Osteocyte (in vitro differentiated cells): ENCODE data around the gene TNNI3. TPM values are rescaled to one million over a fixed set of nuclear protein-coding genes. Genes with fewer than 3 reads are reported as not detected.
A peak's percentile ranks its signal among the peaks of the same experiment; 100 is the strongest.

Experiments used
- DNase-seq: peaks from one replicate; pipeline ENCODE4 v3.0.0; 2021; ENCODE audit warnings: mixed read lengths; ENCODE audit not compliant: unreplicated experiment; ENCODE audit errors: extremely low spot score
- H3K27ac Mint-ChIP-seq: one replicate; pipeline ENCODE4 v1.8.0; 2021; ENCODE audit warnings: mild to moderate bottlenecking, mixed read lengths; ENCODE audit not compliant: unreplicated experiment
- H3K27me3 Mint-ChIP-seq: one replicate; pipeline ENCODE4 v1.8.0; 2021; ENCODE audit warnings: mixed read lengths; ENCODE audit not compliant: unreplicated experiment
- H3K36me3 Mint-ChIP-seq: one replicate; pipeline ENCODE4 v1.8.0; 2021; ENCODE audit warnings: mixed read lengths; ENCODE audit not compliant: unreplicated experiment
- H3K4me1 Mint-ChIP-seq: one replicate; pipeline ENCODE4 v1.8.0; 2021; ENCODE audit warnings: mixed read lengths; ENCODE audit not compliant: unreplicated experiment
- H3K4me3 Mint-ChIP-seq: one replicate; pipeline ENCODE4 v1.8.0; 2021; ENCODE audit warnings: mild to moderate bottlenecking, moderate library complexity, mixed read lengths; ENCODE audit not compliant: unreplicated experiment
- H3K9me3 Mint-ChIP-seq: one replicate; pipeline ENCODE4 v1.8.0; 2021; ENCODE audit warnings: mixed read lengths; ENCODE audit not compliant: unreplicated experiment
- CTCF ChIP-seq: fragments of 200-600 bp; sonication (generic); IDR thresholded peaks from 2 replicates; pipeline ENCODE4 v1.5.0; 2021; ENCODE audit warnings: antibody characterized with exemption, mild to moderate bottlenecking, moderate library complexity
- total RNA-seq: library from RNA; stranded (reverse); gene quantifications from 2 replicates; pipeline ENCODE4 v1.2.1, GENCODE V29; 2021

Gene TNNI3
- total RNA-seq, 1 donor from 2014 or later = not detected

GRCh38 chr19:55188625-55189024, 31.1 kb upstream of the TNNI3 start:
- no peak for DNase-seq
- peaks cover 6% of the 10 kb centered on the region for H3K4me1 Mint-ChIP-seq
- no peaks in the 10 kb centered on the region for H3K36me3 Mint-ChIP-seq
- peaks cover 11% of the 10 kb centered on the region for H3K27me3 Mint-ChIP-seq
- no peaks in the 10 kb centered on the region for H3K9me3 Mint-ChIP-seq
- H3K4me3 Mint-ChIP-seq = no peak overlapping the region
- H3K27ac Mint-ChIP-seq = no peak overlapping the region
- TF ChIP-seq CTCF = no peak

- Mint-ChIP-seq H3K36me3 (no peaks in the 10 kb centered on the region), H3K4me3 (no peak overlapping the region), H3K27ac (no peak overlapping the region), H3K4me1 (peaks cover 6% of the 10 kb centered on the region), H3K9me3 (no peaks in the 10 kb centered on the region), H3K27me3 (peaks cover 17% of the 10 kb centered on the region)
- TF ChIP-seq CTCF = no peak
- DNase-seq = no peak
Measured at GRCh38 chr19:55186080-55186479, 28.5 kb upstream of the TNNI3 start.

- no peaks in the 10 kb centered on the region for H3K9me3 Mint-ChIP-seq
- no peak for TF ChIP-seq CTCF
- no peak for DNase-seq
- H3K4me1 Mint-ChIP-seq = peaks cover 13% of the 10 kb centered on the region
- H3K36me3 Mint-ChIP-seq = no peaks in the 10 kb centered on the region
- no peak overlapping the region for H3K4me3 Mint-ChIP-seq
- H3K27me3 Mint-ChIP-seq = peaks cover 35% of the 10 kb centered on the region
- no peak overlapping the region for H3K27ac Mint-ChIP-seq
Measured at GRCh38 chr19:55181740-55182139, 24.2 kb upstream of the TNNI3 start.

- DNase-seq = no peak
- H3K36me3 Mint-ChIP-seq = no peaks in the 10 kb centered on the region
- no peaks in the 10 kb centered on the region for H3K9me3 Mint-ChIP-seq
- no peak for TF ChIP-seq CTCF
- peak within 1 kb of the TSS; percentile 72 for H3K4me3 Mint-ChIP-seq
- H3K27ac Mint-ChIP-seq = peak within 1 kb of the TSS; percentile 66
- H3K4me1 Mint-ChIP-seq = peaks cover 13% of the 10 kb centered on the region
- peaks cover 31% of the 10 kb centered on the region for H3K27me3 Mint-ChIP-seq
Measured at GRCh38 chr19:55179606-55180484, 22.3 kb upstream of the TNNI3 start, which contains the start of gene SYT5. Gene SYT5 (minus strand): TSS chr19:55180289. CDS start chr19:55179041, 1,248 bp downstream.

GRCh38 chr19:55178781-55179599, 21.5 kb upstream of the TNNI3 start:
- Mint-ChIP-seq H3K4me3 (peak overlapping the region; percentile 72), H3K4me1 (peaks cover 14% of the 10 kb centered on the region), H3K9me3 (no peaks in the 10 kb centered on the region), H3K36me3 (no peaks in the 10 kb centered on the region), H3K27ac (peak overlapping the region; percentile 66), H3K27me3 (peaks cover 29% of the 10 kb centered on the region)
- no peak for TF ChIP-seq CTCF
- DNase-seq = peak; percentile 93
